Activated CD8-positive, alpha-beta T cell treated with anti-CD3 and anti-CD28 coated beads for 36 hours (primary cell): ENCODE measurements around the gene FRAT2. TPM values are rescaled to one million over a fixed set of nuclear protein-coding genes. Genes with fewer than 3 reads are reported as not detected.

Experiments
- ATAC-seq: fragments of 200-7000 bp; cut with Tn5 transposase; one replicate; pipeline ENCODE4 v1.10.0; 2021; ENCODE audit warnings: mild to moderate bottlenecking, moderate library complexity
- CTCF ChIA-PET: fragments of 350-600 bp; sonication (Branson Sonifier 250); formaldehyde crosslinking; loops from one replicate; lab custom pipeline; 2021; ENCODE audit warnings: antibody characterized with exemption; lab: Charles Lee
- POLR2A ChIA-PET: fragments of 350-600 bp; sonication (Branson Sonifier 250); formaldehyde crosslinking; loops from one replicate; lab custom pipeline; 2021; ENCODE audit warnings: antibody characterized with exemption; lab: Charles Lee
- DNase-seq: peaks from one replicate; pipeline ENCODE4 v3.0.0-alpha.2; 2020
- H3K27ac Mint-ChIP-seq: one replicate; pipeline ENCODE4 v1.8.0; 2021; ENCODE audit warnings: mild to moderate bottlenecking, mixed read lengths
- H3K27me3 Mint-ChIP-seq: one replicate; pipeline ENCODE4 v1.8.0; 2021; ENCODE audit warnings: mixed read lengths
- H3K36me3 Mint-ChIP-seq: one replicate; pipeline ENCODE4 v1.8.0; 2021; ENCODE audit warnings: low read depth, mixed read lengths
- H3K4me1 Mint-ChIP-seq: one replicate; pipeline ENCODE4 v1.8.0; 2021; ENCODE audit warnings: low read depth, mixed read lengths
- H3K4me3 Mint-ChIP-seq: one replicate; pipeline ENCODE4 v1.8.0; 2021; ENCODE audit warnings: mild to moderate bottlenecking, moderate library complexity, mixed read lengths
- H3K9me3 Mint-ChIP-seq: one replicate; pipeline ENCODE4 v1.8.0; 2021; ENCODE audit warnings: mixed read lengths
- CTCF ChIP-seq: fragments of 200-600 bp; IDR thresholded peaks from one replicate; pipeline ENCODE4 v1.8.0; 2022; ENCODE audit warnings: antibody characterized with exemption, mild to moderate bottlenecking
- intact Hi-C: fragments of 100-400 bp; cut with micrococcal nuclease; formaldehyde crosslinking; loops from one replicate; pipeline ENCODE4 v1.10.0; 2022
- total RNA-seq, 2 experiments: library from RNA; stranded (reverse); gene quantifications; one replicate each; pipeline ENCODE4 v1.2.3, GENCODE V29; 2021

Gene FRAT2
- total RNA-seq, 2 experiments from 2014 or later: 5.6 to 6.4 TPM

GRCh38 chr10:97336942-97337831, 2.7 kb upstream of the FRAT2 start:
- DNase-seq (no peak), ATAC-seq (no peak)
- H3K4me1 Mint-ChIP-seq: peaks cover 21% of the 10 kb centered on the region
- ChIA-PET CTCF (no interaction called here), POLR2A (no interaction called here)
- intact Hi-C loops: no loop called here
- H3K27ac Mint-ChIP-seq: no peak overlapping the region
- H3K4me3 Mint-ChIP-seq: no peak overlapping the region
- no peaks in the 10 kb centered on the region for H3K9me3 Mint-ChIP-seq
- no peak for TF ChIP-seq CTCF
- no peaks in the 10 kb centered on the region for H3K27me3 Mint-ChIP-seq
- no peaks in the 10 kb centered on the region for H3K36me3 Mint-ChIP-seq

- ChIA-PET CTCF (no interaction called here), POLR2A (no interaction called here)
- H3K9me3 Mint-ChIP-seq: no peaks in the 10 kb centered on the region
- H3K36me3 Mint-ChIP-seq: no peaks in the 10 kb centered on the region
- H3K27ac Mint-ChIP-seq: no peak overlapping the region
- intact Hi-C loops: no loop called here
- no peak for ATAC-seq
- no peak for DNase-seq
- no peak overlapping the region for H3K4me3 Mint-ChIP-seq
- H3K27me3 Mint-ChIP-seq: no peaks in the 10 kb centered on the region
- TF ChIP-seq CTCF: no peak
- H3K4me1 Mint-ChIP-seq: peaks cover 26% of the 10 kb centered on the region
Measured at GRCh38 chr10:97336446-97336845, 1.9 kb upstream of the FRAT2 start.

GRCh38 chr10:97336006-97336405, 1.5 kb upstream of the FRAT2 start:
- intact Hi-C loops: no loop called here
- Mint-ChIP-seq H3K9me3 (no peaks in the 10 kb centered on the region), H3K27ac (no peak overlapping the region), H3K4me3 (peak overlapping the region; percentile 70), H3K36me3 (peaks cover 1% of the 10 kb centered on the region), H3K4me1 (peaks cover 31% of the 10 kb centered on the region), H3K27me3 (no peaks in the 10 kb centered on the region)
- TF ChIP-seq CTCF: no peak
- DNase-seq: no peak
- CTCF ChIA-PET: no interaction called here
- POLR2A ChIA-PET: no interaction called here
- ATAC-seq: no peak

GRCh38 chr10:97335188-97335619, 675 bp upstream of the FRAT2 start:
- H3K4me3 Mint-ChIP-seq: peak overlapping the region; percentile 70
- H3K9me3 Mint-ChIP-seq: no peaks in the 10 kb centered on the region
- CTCF ChIA-PET: interaction anchor here (3.0 kb wide), 1 partner anchor 13 kb away, joined by 15 read pairs; no protein-coding TSS in a partner anchor
- ATAC-seq: no peak
- POLR2A ChIA-PET: interaction anchor here (8.2 kb wide), 1 partner anchor 16 kb away, joined by 82 read pairs; the partner anchor contains the start of gene FRAT1
- no peak for DNase-seq
- no peak overlapping the region for H3K27ac Mint-ChIP-seq
- no peak for TF ChIP-seq CTCF
- no peaks in the 10 kb centered on the region for H3K27me3 Mint-ChIP-seq
- intact Hi-C loops: no loop called here
- H3K4me1 Mint-ChIP-seq: peaks cover 31% of the 10 kb centered on the region
- peaks cover 1% of the 10 kb centered on the region for H3K36me3 Mint-ChIP-seq
